HL-60 (cell line): ENCODE results near the gene CLCF1.
A peak's percentile ranks its signal among the peaks of the same experiment; 100 is the strongest.

Source experiments
- DNase-seq, 2 experiments: peaks; one replicate each; pipeline ENCODE4 v3.0.0-alpha.2; 2010 to 2020; ENCODE audit warnings: low read depth in 1 of 2, low spot score in 1 of 2
- H3K27ac ChIP-seq: fragments of 250-450 bp; sonication (Bioruptor Pico); replicated peaks from 2 replicates; pipeline ENCODE4 v1.5.1; 2020; ENCODE audit warnings: mild to moderate bottlenecking, moderate library complexity
- H3K27me3 ChIP-seq: fragments of 250-450 bp; sonication (Bioruptor Pico); 2 replicates; pipeline ENCODE4 v1.5.1; 2021; ENCODE audit warnings: mild to moderate bottlenecking, moderate library complexity; ENCODE audit not compliant: insufficient read depth, poor library complexity, severe bottlenecking
- H3K4me3 ChIP-seq: replicated peaks from 2 replicates; pipeline ENCODE4 v1.5.1; 2011; ENCODE audit warnings: mild to moderate bottlenecking, control low read depth, low read length; ENCODE audit not compliant: insufficient read depth
- GABPA ChIP-seq: IDR thresholded peaks from 2 replicates; pipeline ENCODE4 v1.6.1; 2012; ENCODE audit warnings: low read depth
- POLR2AphosphoS5 ChIP-seq: IDR thresholded peaks from 2 replicates; pipeline ENCODE4 v1.6.1; 2012; ENCODE audit warnings: low read depth
- SPI1 ChIP-seq: IDR thresholded peaks from 2 replicates; pipeline ENCODE4 v1.6.1; 2012; ENCODE audit warnings: low read depth, mild to moderate bottlenecking, borderline replicate concordance
- TF ChIP-seq, protein P1 (sequence below): IDR thresholded peaks from 2 replicates; pipeline ENCODE4 v1.6.1; 2012; ENCODE audit warnings: low read depth; ENCODE audit not compliant: insufficient replicate concordance
- TF ChIP-seq, protein P2 (sequence below): IDR thresholded peaks from one replicate; pipeline ENCODE4 v1.5.1; 2011; ENCODE audit warnings: low read length, control low read depth, inconsistent platforms; ENCODE audit not compliant: insufficient read depth

CLCF1 gene

DNA sequence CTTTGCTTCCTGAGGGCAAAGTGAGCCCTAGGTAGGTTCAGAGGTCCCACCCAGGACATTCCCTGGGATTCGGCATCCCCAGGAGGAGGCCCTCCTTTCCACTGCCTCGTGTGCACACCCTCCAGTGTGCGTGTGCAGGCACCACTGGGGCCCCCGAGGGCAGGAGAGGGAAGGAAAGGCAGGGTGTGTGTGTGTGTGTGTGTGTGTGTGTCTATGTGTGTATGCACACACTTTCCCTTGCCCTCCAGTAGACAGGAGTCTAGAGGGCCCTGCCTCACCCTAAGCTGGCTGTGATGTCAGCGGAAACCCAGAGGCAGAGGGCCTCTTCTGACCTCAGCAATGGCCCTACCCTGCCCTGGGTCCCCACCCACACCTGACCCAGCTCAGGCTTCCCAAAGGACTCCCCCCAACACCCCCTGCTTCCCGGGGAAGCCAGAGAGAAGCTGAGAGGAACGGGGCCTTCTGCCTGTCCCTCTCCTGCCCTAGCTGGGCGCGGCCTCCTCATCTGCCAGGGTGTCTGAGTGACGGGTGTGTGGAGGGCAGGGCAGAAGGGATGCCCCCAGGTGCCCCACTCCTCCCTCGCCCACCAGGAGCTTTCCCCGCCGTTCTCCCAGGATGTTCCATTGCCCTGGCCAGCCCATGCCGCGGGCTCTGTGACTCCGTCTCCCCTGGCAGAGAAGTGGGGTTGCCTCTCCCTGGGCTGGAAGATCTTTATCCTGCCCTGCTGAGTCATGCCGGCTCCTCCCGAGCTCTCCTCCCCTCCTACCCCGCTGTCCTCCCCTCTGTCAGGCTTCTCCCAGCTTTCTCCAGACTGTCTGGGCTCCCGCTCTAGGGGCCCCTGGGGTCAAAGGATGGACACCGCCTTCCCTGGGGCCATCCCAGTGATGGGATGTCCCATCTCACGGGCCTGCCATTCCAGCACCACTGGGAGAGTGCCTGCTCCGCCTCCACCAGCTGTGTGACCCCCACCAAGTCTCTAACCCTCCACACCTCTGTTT lies 6.0 kb upstream of the CLCF1 start:
- H3K27ac ChIP-seq, result peak overlapping the region; percentile 26
- no peak for TF ChIP-seq POLR2AphosphoS5
- no peak for TF ChIP-seq SPI1
- TF ChIP-seq, protein P1, sequence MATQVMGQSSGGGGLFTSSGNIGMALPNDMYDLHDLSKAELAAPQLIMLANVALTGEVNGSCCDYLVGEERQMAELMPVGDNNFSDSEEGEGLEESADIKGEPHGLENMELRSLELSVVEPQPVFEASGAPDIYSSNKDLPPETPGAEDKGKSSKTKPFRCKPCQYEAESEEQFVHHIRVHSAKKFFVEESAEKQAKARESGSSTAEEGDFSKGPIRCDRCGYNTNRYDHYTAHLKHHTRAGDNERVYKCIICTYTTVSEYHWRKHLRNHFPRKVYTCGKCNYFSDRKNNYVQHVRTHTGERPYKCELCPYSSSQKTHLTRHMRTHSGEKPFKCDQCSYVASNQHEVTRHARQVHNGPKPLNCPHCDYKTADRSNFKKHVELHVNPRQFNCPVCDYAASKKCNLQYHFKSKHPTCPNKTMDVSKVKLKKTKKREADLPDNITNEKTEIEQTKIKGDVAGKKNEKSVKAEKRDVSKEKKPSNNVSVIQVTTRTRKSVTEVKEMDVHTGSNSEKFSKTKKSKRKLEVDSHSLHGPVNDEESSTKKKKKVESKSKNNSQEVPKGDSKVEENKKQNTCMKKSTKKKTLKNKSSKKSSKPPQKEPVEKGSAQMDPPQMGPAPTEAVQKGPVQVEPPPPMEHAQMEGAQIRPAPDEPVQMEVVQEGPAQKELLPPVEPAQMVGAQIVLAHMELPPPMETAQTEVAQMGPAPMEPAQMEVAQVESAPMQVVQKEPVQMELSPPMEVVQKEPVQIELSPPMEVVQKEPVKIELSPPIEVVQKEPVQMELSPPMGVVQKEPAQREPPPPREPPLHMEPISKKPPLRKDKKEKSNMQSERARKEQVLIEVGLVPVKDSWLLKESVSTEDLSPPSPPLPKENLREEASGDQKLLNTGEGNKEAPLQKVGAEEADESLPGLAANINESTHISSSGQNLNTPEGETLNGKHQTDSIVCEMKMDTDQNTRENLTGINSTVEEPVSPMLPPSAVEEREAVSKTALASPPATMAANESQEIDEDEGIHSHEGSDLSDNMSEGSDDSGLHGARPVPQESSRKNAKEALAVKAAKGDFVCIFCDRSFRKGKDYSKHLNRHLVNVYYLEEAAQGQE, result no peak
- TF ChIP-seq GABPA, result no peak
- TF ChIP-seq, protein P2, sequence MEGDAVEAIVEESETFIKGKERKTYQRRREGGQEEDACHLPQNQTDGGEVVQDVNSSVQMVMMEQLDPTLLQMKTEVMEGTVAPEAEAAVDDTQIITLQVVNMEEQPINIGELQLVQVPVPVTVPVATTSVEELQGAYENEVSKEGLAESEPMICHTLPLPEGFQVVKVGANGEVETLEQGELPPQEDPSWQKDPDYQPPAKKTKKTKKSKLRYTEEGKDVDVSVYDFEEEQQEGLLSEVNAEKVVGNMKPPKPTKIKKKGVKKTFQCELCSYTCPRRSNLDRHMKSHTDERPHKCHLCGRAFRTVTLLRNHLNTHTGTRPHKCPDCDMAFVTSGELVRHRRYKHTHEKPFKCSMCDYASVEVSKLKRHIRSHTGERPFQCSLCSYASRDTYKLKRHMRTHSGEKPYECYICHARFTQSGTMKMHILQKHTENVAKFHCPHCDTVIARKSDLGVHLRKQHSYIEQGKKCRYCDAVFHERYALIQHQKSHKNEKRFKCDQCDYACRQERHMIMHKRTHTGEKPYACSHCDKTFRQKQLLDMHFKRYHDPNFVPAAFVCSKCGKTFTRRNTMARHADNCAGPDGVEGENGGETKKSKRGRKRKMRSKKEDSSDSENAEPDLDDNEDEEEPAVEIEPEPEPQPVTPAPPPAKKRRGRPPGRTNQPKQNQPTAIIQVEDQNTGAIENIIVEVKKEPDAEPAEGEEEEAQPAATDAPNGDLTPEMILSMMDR, result no peak
- DNase-seq, result peak in 1 of 2 experiments; percentile 28
- H3K4me3 ChIP-seq, result no peak overlapping the region
- no peaks in the 10 kb centered on the region for H3K27me3 ChIP-seq

DNA sequence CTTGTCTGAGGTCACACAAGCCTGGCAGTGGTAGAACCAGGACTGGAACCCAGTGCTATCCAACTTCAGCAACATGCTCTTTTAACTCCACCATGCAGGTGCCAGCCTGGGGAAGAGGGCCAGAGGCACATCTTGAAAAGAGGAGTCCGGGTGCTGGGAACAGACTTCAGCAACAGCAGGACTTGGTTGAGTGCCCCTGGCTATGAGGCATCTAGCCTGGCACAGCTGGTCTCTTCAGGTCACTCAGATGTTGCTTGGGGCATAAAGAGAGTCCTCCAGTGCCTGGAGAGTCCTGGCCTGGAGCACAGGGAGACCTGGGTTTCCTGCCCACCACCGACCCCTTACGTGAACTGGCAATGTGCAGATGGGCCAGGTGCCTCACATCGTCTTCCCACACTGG lies 5.1 kb upstream of the CLCF1 start:
- DNase-seq, result no peak
- Histone ChIP-seq H3K27me3 (no peaks in the 10 kb centered on the region), H3K4me3 (no peak overlapping the region), H3K27ac (peak overlapping the region; percentile 26; the same call in 1 of the 2 replicates)
- no peak for TF ChIP-seq SPI1
- TF ChIP-seq, protein P1, result no peak
- TF ChIP-seq, protein P2, result no peak
- TF ChIP-seq GABPA, result no peak
- no peak for TF ChIP-seq POLR2AphosphoS5

DNA sequence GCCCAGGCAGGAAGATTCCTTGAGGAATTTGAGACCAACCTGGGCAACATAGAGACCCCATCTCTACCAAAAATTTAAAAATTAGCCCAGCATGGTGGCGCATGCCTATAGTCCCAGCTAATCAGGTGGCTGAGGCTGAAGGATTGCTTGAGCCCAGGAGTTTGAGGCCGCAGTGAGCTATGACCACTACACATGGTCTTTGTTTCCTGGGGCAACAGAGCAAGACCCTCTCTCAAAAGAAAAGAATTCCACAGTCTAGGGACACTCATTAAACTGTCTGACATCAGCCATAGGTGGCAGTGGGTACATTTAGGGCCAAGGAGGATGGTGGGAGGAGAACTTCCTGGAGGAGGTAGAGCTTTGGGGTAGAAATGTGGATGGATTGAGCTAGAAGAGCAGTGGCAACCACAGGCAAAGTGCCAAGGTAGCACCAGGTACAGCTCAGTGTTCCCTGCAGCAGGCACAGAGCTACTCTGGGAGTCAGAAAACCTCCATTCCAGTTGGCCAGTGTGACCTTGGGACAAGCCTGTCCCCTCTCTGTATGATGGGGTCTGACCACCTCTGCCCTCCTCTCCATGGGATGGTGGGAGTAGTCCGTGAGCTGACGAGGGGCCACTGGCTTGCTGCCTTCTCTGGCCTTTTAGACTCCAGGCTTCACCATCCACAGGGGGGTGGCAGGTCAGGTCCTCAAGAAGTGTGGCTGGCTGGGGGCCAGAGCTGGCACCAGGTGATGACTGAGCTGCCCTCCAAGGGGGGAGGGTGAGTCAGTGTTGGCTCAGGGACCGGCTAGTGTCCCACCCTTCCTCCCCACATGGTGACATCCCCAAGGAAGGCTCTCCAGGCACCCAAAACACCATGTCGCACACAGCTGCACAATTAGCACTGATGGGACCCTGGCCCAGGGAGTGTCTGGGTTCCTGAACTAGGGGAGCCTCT lies 3.7 kb upstream of the CLCF1 start:
- Histone ChIP-seq H3K27ac (no peak overlapping the region), H3K27me3 (no peaks in the 10 kb centered on the region), H3K4me3 (no peak overlapping the region)
- TF ChIP-seq, protein P2, result no peak
- TF ChIP-seq GABPA, result no peak
- TF ChIP-seq, protein P1, result no peak
- no peak for DNase-seq
